Measurements from ENCODE around the gene PROC.
"Not testable (repeated sequence)": the region's sequence is repeated elsewhere in the genome, so short reads cannot be mapped to it uniquely, and the experiment has no call there.

The PROC gene

GRCh38 chr2:127427376-127428056, 9.3 kb downstream of the PROC start:
- DNase-seq (ENCODE audit: low spot score), result no peak

- DNase-seq (ENCODE audit: low spot score), result no peak
These were observed 10.0 kb downstream of the PROC start for GRCh38 chr2:127428057-127428814.

- no peak for DNase-seq (ENCODE audit: low spot score)
These were observed 10.5 kb downstream of the PROC start for GRCh38 chr2:127428815-127429109.

GRCh38 chr2:127429291-127429690, 11.1 kb downstream of the PROC start:
- DNase-seq (ENCODE audit: low spot score), result no peak

GRCh38 chr2:127429844-127430425, 11.7 kb downstream of the PROC start:
- no peak for DNase-seq (ENCODE audit: low spot score)

- DNase-seq (ENCODE audit: low spot score), result no peak
These were observed 13.3 kb downstream of the PROC start for GRCh38 chr2:127431408-127432023.

GRCh38 chr2:127434515-127434914, 16.3 kb downstream of the PROC start:
- DNase-seq (ENCODE audit: low spot score), result no peak

- no peak for DNase-seq (ENCODE audit: low spot score)
These were observed 18.8 kb downstream of the PROC start for GRCh38 chr2:127437056-127437455.

- no peak for DNase-seq (ENCODE audit: low spot score)
These were observed 19.8 kb downstream of the PROC start for GRCh38 chr2:127437781-127438726.

- DNase-seq (ENCODE audit: low spot score), result no peak
These were observed 21.1 kb downstream of the PROC start for GRCh38 chr2:127439343-127439742.

- DNase-seq (ENCODE audit: low spot score), result no peak
These were observed 30.3 kb downstream of the PROC start for GRCh38 chr2:127448526-127448925.

GRCh38 chr2:127449414-127449813, 31.2 kb downstream of the PROC start:
- DNase-seq (ENCODE audit: low spot score), result no peak

- DNase-seq (ENCODE audit: low spot score), result no peak
These were observed 31.7 kb downstream of the PROC start for GRCh38 chr2:127449898-127450297.

- DNase-seq (ENCODE audit: low spot score), result no peak
These were observed 33.8 kb downstream of the PROC start for GRCh38 chr2:127451981-127452380.

GRCh38 chr2:127452423-127452822, 34.2 kb downstream of the PROC start:
- DNase-seq (ENCODE audit: low spot score), result not testable (repeated sequence)

- DNase-seq (ENCODE audit: low spot score), result no peak
These were observed 34.8 kb downstream of the PROC start for GRCh38 chr2:127453013-127453391.

- DNase-seq (ENCODE audit: low spot score), result peak; percentile 27
These were observed 35.4 kb downstream of the PROC start for GRCh38 chr2:127453392-127454171.

- no peak for DNase-seq (ENCODE audit: low spot score)
These were observed 36.7 kb downstream of the PROC start for GRCh38 chr2:127454595-127455565.

GRCh38 chr2:127455566-127456493, 37.6 kb downstream of the PROC start:
- DNase-seq (ENCODE audit: low spot score), result peak; percentile 44

Measured in iPS-NIHi11 (cell line).